Measurements from ENCODE around the gene MYLK4. TPM values are rescaled to one million over a fixed set of nuclear protein-coding genes. Genes with fewer than 3 reads are reported as not detected.

MYLK4 gene
- total RNA-seq, 1 donor from 2014 or later: 0.49 TPM

DNA sequence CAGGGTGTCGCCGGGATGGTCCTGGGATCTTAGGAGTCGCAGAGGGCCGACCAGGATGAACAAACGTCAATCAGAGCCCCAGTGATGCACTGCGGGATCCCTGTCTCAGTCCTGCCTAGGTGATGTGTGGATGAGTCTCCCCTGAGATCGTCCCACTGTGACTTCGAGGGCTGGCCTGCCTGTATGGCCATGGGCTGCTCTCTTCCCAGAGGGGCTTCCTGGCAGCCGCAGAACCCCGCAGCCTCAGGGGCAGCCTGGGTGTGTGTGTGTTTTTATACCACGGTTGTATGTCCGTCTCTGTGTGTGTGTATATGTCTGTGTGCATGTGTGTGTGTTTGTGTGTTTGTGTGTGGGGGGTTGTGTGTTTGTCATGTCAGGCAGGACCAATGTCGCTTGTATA is 111.6 kb downstream of the MYLK4 start:
- Mint-ChIP-seq H3K4me1 (ENCODE audit: low read depth, unreplicated experiment) (peaks cover 1% of the 10 kb centered on the region), H3K4me3 (ENCODE audit: unreplicated experiment) (no peak overlapping the region), H3K27me3 (ENCODE audit: unreplicated experiment) (peaks cover 7% of the 10 kb centered on the region), H3K9me3 (ENCODE audit: unreplicated experiment) (peaks cover 6% of the 10 kb centered on the region), H3K36me3 (ENCODE audit: unreplicated experiment) (no peaks in the 10 kb centered on the region), H3K27ac (ENCODE audit: unreplicated experiment) (no peak overlapping the region)
- TF ChIP-seq, protein P1, sequence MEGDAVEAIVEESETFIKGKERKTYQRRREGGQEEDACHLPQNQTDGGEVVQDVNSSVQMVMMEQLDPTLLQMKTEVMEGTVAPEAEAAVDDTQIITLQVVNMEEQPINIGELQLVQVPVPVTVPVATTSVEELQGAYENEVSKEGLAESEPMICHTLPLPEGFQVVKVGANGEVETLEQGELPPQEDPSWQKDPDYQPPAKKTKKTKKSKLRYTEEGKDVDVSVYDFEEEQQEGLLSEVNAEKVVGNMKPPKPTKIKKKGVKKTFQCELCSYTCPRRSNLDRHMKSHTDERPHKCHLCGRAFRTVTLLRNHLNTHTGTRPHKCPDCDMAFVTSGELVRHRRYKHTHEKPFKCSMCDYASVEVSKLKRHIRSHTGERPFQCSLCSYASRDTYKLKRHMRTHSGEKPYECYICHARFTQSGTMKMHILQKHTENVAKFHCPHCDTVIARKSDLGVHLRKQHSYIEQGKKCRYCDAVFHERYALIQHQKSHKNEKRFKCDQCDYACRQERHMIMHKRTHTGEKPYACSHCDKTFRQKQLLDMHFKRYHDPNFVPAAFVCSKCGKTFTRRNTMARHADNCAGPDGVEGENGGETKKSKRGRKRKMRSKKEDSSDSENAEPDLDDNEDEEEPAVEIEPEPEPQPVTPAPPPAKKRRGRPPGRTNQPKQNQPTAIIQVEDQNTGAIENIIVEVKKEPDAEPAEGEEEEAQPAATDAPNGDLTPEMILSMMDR (IDR thresholded peaks at IDR 0.05; ENCODE audit: partially characterized antibody, unreplicated experiment): no peak
- no peak for DNase-seq

GRCh38 chr6:2636672-2637071 is 114.0 kb downstream of the MYLK4 start:
- H3K27ac Mint-ChIP-seq (ENCODE audit: unreplicated experiment): no peak overlapping the region
- peaks cover 9% of the 10 kb centered on the region for H3K27me3 Mint-ChIP-seq (ENCODE audit: unreplicated experiment)
- peaks cover 5% of the 10 kb centered on the region for H3K36me3 Mint-ChIP-seq (ENCODE audit: unreplicated experiment)
- TF ChIP-seq, protein P1 (IDR thresholded peaks at IDR 0.05; ENCODE audit: partially characterized antibody, unreplicated experiment): no peak
- peaks cover 1% of the 10 kb centered on the region for H3K4me1 Mint-ChIP-seq (ENCODE audit: low read depth, unreplicated experiment)
- no peak overlapping the region for H3K4me3 Mint-ChIP-seq (ENCODE audit: unreplicated experiment)
- peaks cover 6% of the 10 kb centered on the region for H3K9me3 Mint-ChIP-seq (ENCODE audit: unreplicated experiment)
- no peak for DNase-seq

GRCh38 chr6:2635911-2636310 is 114.8 kb downstream of the MYLK4 start:
- H3K4me1 Mint-ChIP-seq (ENCODE audit: low read depth, unreplicated experiment): no peaks in the 10 kb centered on the region

GRCh38 chr6:2634139-2634964 is 116.4 kb downstream of the MYLK4 start:
- Mint-ChIP-seq H3K9me3 (ENCODE audit: unreplicated experiment) (peaks cover 3% of the 10 kb centered on the region), H3K4me1 (ENCODE audit: low read depth, unreplicated experiment) (no peaks in the 10 kb centered on the region), H3K27ac (ENCODE audit: unreplicated experiment) (no peak overlapping the region), H3K4me3 (ENCODE audit: unreplicated experiment) (peak overlapping the region; percentile 71), H3K27me3 (ENCODE audit: unreplicated experiment) (peaks cover 9% of the 10 kb centered on the region), H3K36me3 (ENCODE audit: unreplicated experiment) (peaks cover 5% of the 10 kb centered on the region)
- TF ChIP-seq, protein P1 (IDR thresholded peaks at IDR 0.05; ENCODE audit: partially characterized antibody, unreplicated experiment): peak; percentile 100
- peak; percentile 89 for DNase-seq

More at GRCh38 chr6:2635911-2636310, 114.8 kb downstream of the MYLK4 start:
- H3K27me3 Mint-ChIP-seq (ENCODE audit: unreplicated experiment): peaks cover 9% of the 10 kb centered on the region
- DNase-seq: no peak
- TF ChIP-seq, protein P1 (IDR thresholded peaks at IDR 0.05; ENCODE audit: partially characterized antibody, unreplicated experiment): no peak
- no peak overlapping the region for H3K27ac Mint-ChIP-seq (ENCODE audit: unreplicated experiment)
- peaks cover 3% of the 10 kb centered on the region for H3K9me3 Mint-ChIP-seq (ENCODE audit: unreplicated experiment)
- H3K4me3 Mint-ChIP-seq (ENCODE audit: unreplicated experiment): no peak overlapping the region
- peaks cover 5% of the 10 kb centered on the region for H3K36me3 Mint-ChIP-seq (ENCODE audit: unreplicated experiment)

DNA sequence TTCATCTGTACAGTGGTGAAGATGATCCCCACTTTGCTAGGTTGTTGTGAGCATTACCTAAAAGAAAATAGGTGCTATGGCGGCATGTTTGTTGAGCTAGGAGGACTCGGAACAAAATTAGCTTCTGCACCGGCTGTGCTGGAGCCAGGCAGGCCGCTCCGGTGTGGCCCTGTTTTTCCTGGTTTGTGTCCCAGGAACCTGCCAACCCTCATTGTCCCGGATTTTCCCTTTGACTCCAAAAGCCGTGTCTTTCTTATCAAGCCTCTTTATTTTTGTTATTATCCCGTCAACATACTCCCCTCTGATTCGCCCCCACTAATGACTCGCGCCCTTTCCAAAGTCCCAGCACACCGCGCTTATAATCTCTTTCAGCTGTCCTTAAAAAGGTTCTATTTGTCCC is 117.0 kb downstream of the MYLK4 start:
- no peak for DNase-seq
- Mint-ChIP-seq H3K4me3 (ENCODE audit: unreplicated experiment) (peak overlapping the region; percentile 47), H3K27ac (ENCODE audit: unreplicated experiment) (no peak overlapping the region), H3K36me3 (ENCODE audit: unreplicated experiment) (peaks cover 5% of the 10 kb centered on the region), H3K27me3 (ENCODE audit: unreplicated experiment) (peaks cover 9% of the 10 kb centered on the region), H3K9me3 (ENCODE audit: unreplicated experiment) (peaks cover 3% of the 10 kb centered on the region), H3K4me1 (ENCODE audit: low read depth, unreplicated experiment) (no peaks in the 10 kb centered on the region)
- TF ChIP-seq, protein P1 (IDR thresholded peaks at IDR 0.05; ENCODE audit: partially characterized antibody, unreplicated experiment): no peak
